Measurements from ENCODE around the gene CISTR.
"Not testable (repeated sequence)": the region's sequence is repeated elsewhere in the genome, so short reads cannot be mapped to it uniquely, and the experiment has no call there.

The CISTR gene

DNA sequence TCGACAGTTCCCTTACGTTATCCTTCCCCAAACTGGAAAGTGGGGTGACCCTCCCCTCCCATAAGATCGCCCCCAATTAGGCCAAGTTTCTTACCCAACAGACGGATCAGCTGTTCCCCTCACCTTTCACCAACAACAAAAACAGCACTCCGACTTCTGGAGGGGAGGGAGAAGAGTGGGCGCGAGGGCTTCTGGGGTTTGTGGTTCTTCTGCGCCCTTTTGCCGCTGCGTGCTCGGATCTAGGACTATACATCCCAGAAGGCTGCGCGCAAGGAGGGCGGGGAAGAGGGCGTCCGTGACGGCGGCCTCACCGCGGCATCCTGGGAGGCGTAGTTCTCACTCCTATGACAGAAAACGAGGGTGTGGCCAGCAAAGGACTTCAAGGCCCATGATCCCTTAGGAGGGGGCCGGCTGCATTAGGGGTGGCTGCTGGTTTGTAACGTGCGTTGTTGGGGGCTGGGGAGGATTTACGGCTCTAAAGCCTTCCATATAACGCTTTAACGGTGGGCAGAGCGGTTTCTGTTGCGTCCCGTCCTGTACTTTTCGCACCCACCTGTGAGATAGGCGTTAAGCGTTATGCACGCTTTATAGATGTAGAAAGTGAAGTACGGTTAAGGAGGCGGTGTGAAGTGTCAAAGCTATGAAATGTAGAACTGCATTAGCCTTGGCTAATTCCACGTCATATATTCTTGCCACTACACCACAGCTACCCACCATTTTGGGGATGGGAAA is 24.3 kb downstream of the CISTR start, which contains the start of gene CALCOCO1:
Gene CALCOCO1 (minus strand): TSS at position 143 of the 732 bp plus-strand sequence. CDS start 2,210 bp downstream, outside the sequence.
- TF ChIP-seq, protein P1, sequence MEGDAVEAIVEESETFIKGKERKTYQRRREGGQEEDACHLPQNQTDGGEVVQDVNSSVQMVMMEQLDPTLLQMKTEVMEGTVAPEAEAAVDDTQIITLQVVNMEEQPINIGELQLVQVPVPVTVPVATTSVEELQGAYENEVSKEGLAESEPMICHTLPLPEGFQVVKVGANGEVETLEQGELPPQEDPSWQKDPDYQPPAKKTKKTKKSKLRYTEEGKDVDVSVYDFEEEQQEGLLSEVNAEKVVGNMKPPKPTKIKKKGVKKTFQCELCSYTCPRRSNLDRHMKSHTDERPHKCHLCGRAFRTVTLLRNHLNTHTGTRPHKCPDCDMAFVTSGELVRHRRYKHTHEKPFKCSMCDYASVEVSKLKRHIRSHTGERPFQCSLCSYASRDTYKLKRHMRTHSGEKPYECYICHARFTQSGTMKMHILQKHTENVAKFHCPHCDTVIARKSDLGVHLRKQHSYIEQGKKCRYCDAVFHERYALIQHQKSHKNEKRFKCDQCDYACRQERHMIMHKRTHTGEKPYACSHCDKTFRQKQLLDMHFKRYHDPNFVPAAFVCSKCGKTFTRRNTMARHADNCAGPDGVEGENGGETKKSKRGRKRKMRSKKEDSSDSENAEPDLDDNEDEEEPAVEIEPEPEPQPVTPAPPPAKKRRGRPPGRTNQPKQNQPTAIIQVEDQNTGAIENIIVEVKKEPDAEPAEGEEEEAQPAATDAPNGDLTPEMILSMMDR (IDR thresholded peaks at IDR 0.05; ENCODE audit: extremely low read depth, missing control alignments), result no peak
- peak; percentile 95 for DNase-seq (ENCODE audit: low spot score)

DNA sequence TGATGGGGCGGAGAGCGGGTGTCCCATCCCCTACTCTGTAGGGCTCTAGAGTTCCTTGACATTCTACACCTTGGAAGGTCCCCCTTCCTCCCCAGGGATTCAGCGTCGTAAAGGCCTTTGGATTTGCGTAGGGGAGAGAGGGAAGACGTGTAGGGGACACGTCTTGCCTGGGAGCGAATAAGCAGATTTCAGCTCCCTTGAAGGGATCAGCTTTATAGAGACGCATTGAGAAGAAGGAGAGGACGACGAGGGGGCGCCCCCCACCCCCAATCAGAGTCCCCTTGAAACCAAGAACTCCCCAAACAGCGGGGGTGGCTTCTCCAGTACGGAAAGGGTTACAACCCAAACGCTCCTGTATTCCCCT is 24.9 kb downstream of the CISTR start:
- no peak for DNase-seq (ENCODE audit: low spot score)
- TF ChIP-seq, protein P1 (IDR thresholded peaks at IDR 0.05; ENCODE audit: extremely low read depth, missing control alignments), result no peak

DNA sequence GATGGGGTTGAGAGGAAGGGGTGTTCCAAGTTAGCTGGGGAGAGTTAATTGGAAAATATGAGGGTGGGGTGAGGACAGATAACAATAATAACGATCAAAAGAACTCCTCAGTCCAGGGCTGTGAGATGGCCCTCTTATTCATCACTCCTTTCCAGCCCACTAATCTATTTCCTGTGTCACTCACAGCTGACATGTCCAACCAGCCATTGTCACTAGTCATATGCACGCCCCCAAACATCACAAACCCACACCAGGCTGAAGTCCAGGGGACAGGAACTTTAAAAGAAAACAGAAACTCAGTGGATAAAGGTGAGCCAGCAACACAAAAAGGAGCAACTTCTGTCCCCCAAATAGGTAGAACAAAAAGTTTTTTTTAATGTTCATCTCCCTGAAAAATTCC is 25.4 kb downstream of the CISTR start:
- TF ChIP-seq, protein P1 (IDR thresholded peaks at IDR 0.05; ENCODE audit: extremely low read depth, missing control alignments), result no peak
- DNase-seq (ENCODE audit: low spot score), result peak; percentile 49

DNA sequence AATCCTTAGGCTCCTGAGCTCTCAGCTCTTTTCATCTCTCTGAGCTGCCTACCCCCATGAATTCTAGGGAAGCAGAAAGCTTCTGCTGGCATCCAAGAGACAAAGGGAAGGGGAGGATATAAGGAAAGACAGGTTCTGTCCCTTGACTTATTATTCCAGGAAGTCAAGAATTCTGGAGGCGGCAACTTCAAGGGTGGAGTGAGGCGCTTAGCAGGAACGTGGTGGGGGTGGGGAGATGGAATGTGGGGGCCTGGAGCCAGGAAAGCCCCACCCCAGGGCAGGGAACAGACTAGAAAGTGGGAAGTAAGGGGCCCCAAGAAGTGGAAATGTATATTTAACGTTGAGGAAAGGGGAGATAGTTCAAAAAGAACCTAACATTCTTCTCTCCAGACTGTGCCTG is 26.0 kb downstream of the CISTR start:
- TF ChIP-seq, protein P1 (IDR thresholded peaks at IDR 0.05; ENCODE audit: extremely low read depth, missing control alignments), result no peak
- DNase-seq (ENCODE audit: low spot score), result no peak

DNA sequence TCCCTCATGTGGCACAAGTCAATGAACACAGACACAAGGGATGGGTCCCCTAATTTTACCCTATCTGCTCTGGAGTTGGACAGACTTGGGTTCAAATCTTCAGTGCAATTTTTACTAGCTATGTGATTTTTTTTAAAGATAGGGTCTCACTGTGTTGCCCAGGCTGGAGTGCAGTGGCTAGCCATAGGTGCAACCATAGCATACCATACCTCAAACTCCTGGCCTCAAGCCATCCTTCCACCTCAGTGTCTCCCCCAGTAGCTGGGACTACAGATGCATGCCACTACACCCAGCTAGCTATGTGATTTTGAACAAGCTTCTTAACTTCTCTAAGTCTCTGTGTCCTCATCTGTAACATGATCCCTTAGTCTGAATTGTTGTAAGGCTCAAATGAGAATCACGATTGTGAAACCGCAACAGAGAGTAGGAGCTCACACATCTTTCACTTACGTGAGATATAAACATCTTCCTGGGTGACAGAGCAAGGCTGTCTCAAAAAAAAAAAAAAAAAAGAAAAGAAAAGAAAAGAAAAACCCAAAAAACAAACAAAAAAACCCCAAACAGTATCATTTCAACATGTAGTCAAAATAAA is 29.2 kb downstream of the CISTR start:
- peak; percentile 36 for DNase-seq (ENCODE audit: low spot score)
- TF ChIP-seq, protein P1 (IDR thresholded peaks at IDR 0.05; ENCODE audit: extremely low read depth, missing control alignments), result no peak

DNA sequence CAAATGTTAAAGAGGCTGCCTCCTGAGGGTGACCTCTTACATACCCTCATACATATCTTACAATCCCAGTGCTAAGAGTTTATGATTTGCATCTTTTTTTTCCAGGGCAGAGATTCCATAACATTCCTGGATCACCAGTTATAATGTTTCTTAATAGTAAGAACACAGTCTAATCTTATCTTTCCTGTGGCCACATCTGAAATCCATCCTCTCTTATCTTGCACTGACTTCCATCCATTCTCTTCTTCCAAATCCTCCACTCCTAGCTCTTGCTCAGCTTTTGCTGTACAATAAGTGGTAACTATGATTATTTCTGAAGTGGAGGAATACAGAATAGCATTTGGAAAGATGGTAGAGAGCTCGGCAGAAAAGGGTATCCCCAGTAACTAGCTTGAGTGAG is 30.8 kb downstream of the CISTR start:
- DNase-seq (ENCODE audit: low spot score), result no peak
- TF ChIP-seq, protein P1 (IDR thresholded peaks at IDR 0.05; ENCODE audit: extremely low read depth, missing control alignments), result no peak

DNA sequence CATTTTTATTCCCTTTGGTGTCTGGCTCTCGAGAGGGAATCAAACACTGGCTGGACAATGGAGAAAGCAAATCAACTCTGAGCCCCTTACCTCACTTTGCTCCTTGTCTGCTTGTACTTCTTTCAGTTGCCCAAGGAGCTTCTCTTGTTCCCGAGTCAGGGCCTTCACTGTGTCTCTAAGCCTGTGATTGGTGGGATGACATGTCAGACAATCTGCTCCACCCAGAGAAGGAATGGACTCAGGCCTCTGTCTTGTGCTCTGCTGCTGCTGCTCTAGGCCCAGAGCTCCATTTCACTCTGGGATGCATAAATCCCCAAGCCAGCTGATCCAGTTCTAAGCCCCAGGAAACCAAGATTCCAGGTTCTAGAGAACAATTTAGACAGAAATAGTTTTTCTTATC is 32.1 kb downstream of the CISTR start:
- no peak for DNase-seq (ENCODE audit: low spot score)
- TF ChIP-seq, protein P1 (IDR thresholded peaks at IDR 0.05; ENCODE audit: extremely low read depth, missing control alignments), result no peak

DNA sequence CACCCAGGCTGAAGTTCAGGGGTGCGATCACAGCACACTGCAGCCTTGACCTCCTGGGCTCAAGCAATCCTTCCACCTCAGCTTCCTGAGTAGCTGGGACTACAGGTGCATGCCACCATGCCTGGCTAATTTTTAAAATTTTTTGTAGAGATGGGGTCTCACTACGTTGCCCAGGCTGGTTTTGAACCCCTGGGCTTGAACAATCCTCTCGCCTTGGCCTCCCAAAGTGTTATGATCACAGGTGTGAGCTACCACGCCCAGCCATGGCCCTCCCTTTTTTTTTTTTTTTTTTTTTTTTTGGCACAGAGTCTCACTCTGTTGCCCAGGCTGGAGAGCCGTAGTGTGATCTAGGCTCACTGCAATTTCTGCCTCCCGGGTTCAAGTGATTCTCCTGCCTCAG is 33.2 kb downstream of the CISTR start:
- DNase-seq (ENCODE audit: low spot score), result not testable (repeated sequence)
